ENCODE results near the gene ANO4.
"Not testable (repeated sequence)": the region's sequence is repeated elsewhere in the genome, so short reads cannot be mapped to it uniquely, and the experiment has no call there.

The ANO4 gene

GRCh38 chr12:100901266-100901665, 106.7 kb downstream of the ANO4 start:
- Histone ChIP-seq H3K4me1 (ENCODE audit: control insufficient read depth, insufficient read depth, low read length) (no peaks in the 10 kb centered on the region), H3K9me3 (ENCODE audit: control insufficient read depth, insufficient read depth, low read length) (no peaks in the 10 kb centered on the region), H3K36me3 (ENCODE audit: control insufficient read depth, insufficient read depth, low read length) (no peaks in the 10 kb centered on the region), H3K27me3 (ENCODE audit: control insufficient read depth, insufficient read depth, low read length) (no peaks in the 10 kb centered on the region), H3K4me3 (ENCODE audit: low read length) (no peak overlapping the region), H3K27ac (ENCODE audit: low read length) (no peak overlapping the region)
- no CpG with 5 or more reads among the region's 1 CpG for WGBS (ENCODE audit: insufficient coverage, insufficient read length)
- no peak for DNase-seq (ENCODE audit: low read depth, low spot score)

- Histone ChIP-seq H3K27ac (ENCODE audit: low read length) (no peak overlapping the region), H3K36me3 (ENCODE audit: control insufficient read depth, insufficient read depth, low read length) (no peaks in the 10 kb centered on the region), H3K4me3 (ENCODE audit: low read length) (no peak overlapping the region), H3K27me3 (ENCODE audit: control insufficient read depth, insufficient read depth, low read length) (no peaks in the 10 kb centered on the region), H3K9me3 (ENCODE audit: control insufficient read depth, insufficient read depth, low read length) (no peaks in the 10 kb centered on the region), H3K4me1 (ENCODE audit: control insufficient read depth, insufficient read depth, low read length) (no peaks in the 10 kb centered on the region)
- no peak for DNase-seq (ENCODE audit: low read depth, low spot score)
- WGBS (ENCODE audit: insufficient coverage, insufficient read length): no CpG with 5 or more reads among the region's 3 CpGs
Measured at GRCh38 chr12:100904270-100904669, 109.7 kb downstream of the ANO4 start.

DNA sequence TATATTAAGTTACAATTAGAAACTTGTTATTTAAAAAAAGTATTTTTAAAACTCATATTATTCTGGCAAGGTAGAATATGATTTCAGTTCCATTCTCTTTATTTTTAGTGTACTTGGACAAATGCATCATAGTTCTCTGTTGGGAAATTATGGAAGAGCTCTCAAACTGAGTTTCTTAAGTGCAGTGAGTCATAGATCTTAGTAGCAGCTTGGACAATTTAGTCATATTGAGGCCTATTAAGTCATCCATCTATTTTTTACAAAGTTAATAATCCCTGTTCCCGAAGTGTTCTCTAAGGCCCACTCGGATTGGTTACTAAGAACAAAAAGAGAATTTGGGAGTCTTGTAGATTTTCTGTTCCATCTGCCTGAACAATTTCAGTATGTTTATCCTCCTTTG, 113.9 kb downstream of the ANO4 start:
- no CpG with 5 or more reads among the region's 2 CpGs for WGBS (ENCODE audit: insufficient coverage, insufficient read length)
- Histone ChIP-seq H3K9me3 (ENCODE audit: control insufficient read depth, insufficient read depth, low read length) (no peaks in the 10 kb centered on the region), H3K27ac (ENCODE audit: low read length) (no peak overlapping the region), H3K27me3 (ENCODE audit: control insufficient read depth, insufficient read depth, low read length) (no peaks in the 10 kb centered on the region), H3K4me1 (ENCODE audit: control insufficient read depth, insufficient read depth, low read length) (no peaks in the 10 kb centered on the region), H3K36me3 (ENCODE audit: control insufficient read depth, insufficient read depth, low read length) (no peaks in the 10 kb centered on the region), H3K4me3 (ENCODE audit: low read length) (no peak overlapping the region)
- DNase-seq (ENCODE audit: low read depth, low spot score): no peak

- H3K4me1 ChIP-seq (ENCODE audit: control insufficient read depth, insufficient read depth, low read length): no peaks in the 10 kb centered on the region
- H3K27me3 ChIP-seq (ENCODE audit: control insufficient read depth, insufficient read depth, low read length): no peaks in the 10 kb centered on the region
- no peaks in the 10 kb centered on the region for H3K36me3 ChIP-seq (ENCODE audit: control insufficient read depth, insufficient read depth, low read length)
- H3K9me3 ChIP-seq (ENCODE audit: control insufficient read depth, insufficient read depth, low read length): no peaks in the 10 kb centered on the region
- H3K4me3 ChIP-seq (ENCODE audit: low read length): no peak overlapping the region
- no peak overlapping the region for H3K27ac ChIP-seq (ENCODE audit: low read length)
- WGBS (ENCODE audit: insufficient coverage, insufficient read length): no CpG with 5 or more reads among the region's 4 CpGs
- no peak for DNase-seq (ENCODE audit: low read depth, low spot score)
Measured at GRCh38 chr12:100913872-100914592, 119.5 kb downstream of the ANO4 start.

DNA sequence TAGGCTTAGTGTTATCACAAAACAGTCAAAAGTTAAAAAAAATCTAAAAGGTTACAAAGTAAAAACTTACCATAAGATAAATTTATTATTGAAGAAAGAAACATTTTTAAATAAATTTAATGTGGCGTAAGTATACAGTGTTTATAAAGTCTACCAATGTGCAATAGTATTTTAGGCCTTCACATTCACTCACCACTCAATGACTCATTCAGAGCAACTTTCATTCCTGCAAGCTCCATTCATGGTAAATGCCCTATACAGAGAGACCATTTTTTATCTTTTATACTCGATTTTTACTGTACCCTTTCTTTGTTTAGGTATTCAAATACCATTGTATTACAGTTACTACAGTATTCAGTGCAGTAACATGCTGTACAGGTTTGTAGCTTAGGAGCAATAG, 124.5 kb downstream of the ANO4 start:
- no peak overlapping the region for H3K27ac ChIP-seq (ENCODE audit: low read length)
- no peaks in the 10 kb centered on the region for H3K27me3 ChIP-seq (ENCODE audit: control insufficient read depth, insufficient read depth, low read length)
- no peaks in the 10 kb centered on the region for H3K36me3 ChIP-seq (ENCODE audit: control insufficient read depth, insufficient read depth, low read length)
- H3K9me3 ChIP-seq (ENCODE audit: control insufficient read depth, insufficient read depth, low read length): no peaks in the 10 kb centered on the region
- no peak overlapping the region for H3K4me3 ChIP-seq (ENCODE audit: low read length)
- no CpG with 5 or more reads among the region's 2 CpGs for WGBS (ENCODE audit: insufficient coverage, insufficient read length)
- H3K4me1 ChIP-seq (ENCODE audit: control insufficient read depth, insufficient read depth, low read length): no peaks in the 10 kb centered on the region
- DNase-seq (ENCODE audit: low read depth, low spot score): no peak

GRCh38 chr12:100920493-100920892, 125.9 kb downstream of the ANO4 start:
- no CpG with 5 or more reads among the region's 4 CpGs for whole genome bisulfite sequencing (ENCODE audit: insufficient coverage, insufficient read length)
- no peaks in the 10 kb centered on the region for H3K36me3 ChIP-seq (ENCODE audit: control insufficient read depth, insufficient read depth, low read length)
- no peak overlapping the region for H3K27ac ChIP-seq (ENCODE audit: low read length)
- H3K4me1 ChIP-seq (ENCODE audit: control insufficient read depth, insufficient read depth, low read length): no peaks in the 10 kb centered on the region
- no peaks in the 10 kb centered on the region for H3K9me3 ChIP-seq (ENCODE audit: control insufficient read depth, insufficient read depth, low read length)
- H3K27me3 ChIP-seq (ENCODE audit: control insufficient read depth, insufficient read depth, low read length): no peaks in the 10 kb centered on the region
- H3K4me3 ChIP-seq (ENCODE audit: low read length): no peak overlapping the region
- no peak for DNase-seq (ENCODE audit: low read depth, low spot score)

GRCh38 chr12:100926669-100927248, 132.2 kb downstream of the ANO4 start:
- no peaks in the 10 kb centered on the region; the same call in 1 of the 2 replicates for H3K4me1 ChIP-seq (ENCODE audit: control insufficient read depth, insufficient read depth, low read length)
- H3K9me3 ChIP-seq (ENCODE audit: control insufficient read depth, insufficient read depth, low read length): no peaks in the 10 kb centered on the region
- no peaks in the 10 kb centered on the region for H3K27me3 ChIP-seq (ENCODE audit: control insufficient read depth, insufficient read depth, low read length)
- no peak overlapping the region for H3K4me3 ChIP-seq (ENCODE audit: low read length)
- H3K36me3 ChIP-seq (ENCODE audit: control insufficient read depth, insufficient read depth, low read length): no peaks in the 10 kb centered on the region
- peak; percentile 79 for DNase-seq (ENCODE audit: low read depth, low spot score)
- no peak overlapping the region for H3K27ac ChIP-seq (ENCODE audit: low read length)
- no CpG with 5 or more reads among the region's 1 CpG for WGBS (ENCODE audit: insufficient coverage, insufficient read length)

DNA sequence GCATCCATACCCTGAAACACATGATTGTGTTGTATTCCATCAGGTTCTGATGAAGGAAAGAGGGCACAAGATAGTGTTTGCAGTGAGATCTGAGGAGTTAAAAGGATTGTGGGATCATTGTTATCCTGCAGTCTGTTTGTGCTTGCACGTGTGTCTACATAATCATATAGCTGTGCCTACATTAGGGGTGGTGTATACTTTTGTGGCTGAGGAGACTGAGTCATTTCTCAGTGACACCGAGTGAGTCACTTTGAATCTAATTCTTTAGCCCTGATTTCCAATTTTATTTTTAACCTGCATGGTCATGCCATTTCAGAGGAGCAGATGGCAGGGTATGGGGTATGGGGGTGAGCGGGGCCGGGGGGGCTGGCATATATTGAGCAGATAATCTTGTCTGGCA, 133.2 kb downstream of the ANO4 start:
- no peak for DNase-seq (ENCODE audit: low read depth, low spot score)
- Histone ChIP-seq H3K27ac (ENCODE audit: low read length) (no peak overlapping the region), H3K27me3 (ENCODE audit: control insufficient read depth, insufficient read depth, low read length) (no peaks in the 10 kb centered on the region), H3K4me3 (ENCODE audit: low read length) (no peak overlapping the region), H3K36me3 (ENCODE audit: control insufficient read depth, insufficient read depth, low read length) (no peaks in the 10 kb centered on the region), H3K4me1 (ENCODE audit: control insufficient read depth, insufficient read depth, low read length) (no peaks in the 10 kb centered on the region; the same call in 1 of the 2 replicates), H3K9me3 (ENCODE audit: control insufficient read depth, insufficient read depth, low read length) (no peaks in the 10 kb centered on the region)
- no CpG with 5 or more reads among the region's 4 CpGs for WGBS (ENCODE audit: insufficient coverage, insufficient read length)

GRCh38 chr12:100932571-100932970, 138.0 kb downstream of the ANO4 start:
- Histone ChIP-seq H3K27me3 (ENCODE audit: control insufficient read depth, insufficient read depth, low read length) (no peaks in the 10 kb centered on the region), H3K9me3 (ENCODE audit: control insufficient read depth, insufficient read depth, low read length) (no peaks in the 10 kb centered on the region), H3K4me1 (ENCODE audit: control insufficient read depth, insufficient read depth, low read length) (no peaks in the 10 kb centered on the region), H3K4me3 (ENCODE audit: low read length) (no peak overlapping the region), H3K36me3 (ENCODE audit: control insufficient read depth, insufficient read depth, low read length) (no peaks in the 10 kb centered on the region), H3K27ac (ENCODE audit: low read length) (no peak overlapping the region)
- WGBS (ENCODE audit: insufficient coverage, insufficient read length): no CpG with 5 or more reads among the region's 2 CpGs
- no peak for DNase-seq (ENCODE audit: low read depth, low spot score)

DNA sequence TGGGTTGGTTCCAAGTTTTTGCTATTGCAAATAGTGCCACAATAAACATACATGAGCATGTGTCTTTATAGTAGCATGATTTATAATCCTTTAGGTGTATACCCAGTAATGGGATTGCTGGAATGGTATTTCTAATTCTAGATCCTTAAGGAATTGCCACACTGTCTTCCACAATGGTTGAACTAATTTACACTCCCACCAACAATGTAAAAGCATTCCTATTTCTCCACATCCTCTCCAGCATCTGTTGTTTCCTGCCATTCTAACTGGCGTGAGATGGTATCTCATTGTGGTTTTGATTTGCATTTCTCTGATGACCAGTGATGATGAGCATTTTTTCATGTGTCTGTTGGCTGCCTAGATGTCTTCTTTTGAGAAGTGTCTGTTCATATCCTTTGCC, 139.0 kb downstream of the ANO4 start:
- H3K4me1 ChIP-seq (ENCODE audit: control insufficient read depth, insufficient read depth, low read length); H3K27ac ChIP-seq (ENCODE audit: low read length); H3K36me3 ChIP-seq (ENCODE audit: control insufficient read depth, insufficient read depth, low read length); DNase-seq (ENCODE audit: low read depth, low spot score); H3K27me3 ChIP-seq (ENCODE audit: control insufficient read depth, insufficient read depth, low read length); H3K4me3 ChIP-seq (ENCODE audit: low read length); H3K9me3 ChIP-seq (ENCODE audit: control insufficient read depth, insufficient read depth, low read length): not testable (repeated sequence)
- WGBS (ENCODE audit: insufficient coverage, insufficient read length): no CpG with 5 or more reads among the region's 1 CpG

DNA sequence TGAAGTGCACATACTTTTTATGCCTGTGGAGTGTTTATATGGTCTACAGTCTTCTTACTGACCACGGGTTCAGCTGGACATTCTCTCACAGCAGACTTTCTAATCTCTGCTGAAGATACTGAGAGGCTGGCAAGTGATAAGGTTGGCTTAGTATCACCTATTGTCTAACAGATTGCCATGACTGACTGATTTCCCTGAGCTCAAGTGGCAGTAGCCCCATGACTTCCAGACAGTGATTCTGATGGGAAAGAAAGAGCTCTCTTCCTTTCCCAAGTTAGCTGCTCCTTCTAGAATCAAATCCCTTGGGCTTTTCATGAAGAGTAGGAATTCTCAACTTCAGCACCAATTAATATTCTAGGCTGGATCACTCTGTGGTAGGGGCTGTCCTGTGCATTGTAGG, 141.4 kb downstream of the ANO4 start:
- no CpG with 5 or more reads among the region's 1 CpG for WGBS (ENCODE audit: insufficient coverage, insufficient read length)
- Histone ChIP-seq H3K27me3 (ENCODE audit: control insufficient read depth, insufficient read depth, low read length) (no peaks in the 10 kb centered on the region), H3K4me3 (ENCODE audit: low read length) (no peak overlapping the region), H3K27ac (ENCODE audit: low read length) (no peak overlapping the region), H3K9me3 (ENCODE audit: control insufficient read depth, insufficient read depth, low read length) (no peaks in the 10 kb centered on the region), H3K4me1 (ENCODE audit: control insufficient read depth, insufficient read depth, low read length) (no peaks in the 10 kb centered on the region), H3K36me3 (ENCODE audit: control insufficient read depth, insufficient read depth, low read length) (no peaks in the 10 kb centered on the region)
- no peak for DNase-seq (ENCODE audit: low read depth, low spot score)

Measured in iPS DF 6.9 (cell line).